Nephron (organoid): ENCODE measurements around the gene MAP3K2.

Experiments used
- H3K27ac Mint-ChIP-seq, 3 experiments: 2 replicates each; pipeline ENCODE4 v1.8.0; 2020; ENCODE audit warnings: mixed read lengths in 3 of 3, mild to moderate bottlenecking in 2 of 3, moderate library complexity in 1 of 3
- H3K27me3 Mint-ChIP-seq: 2 replicates; pipeline ENCODE4 v1.8.0; 2021; ENCODE audit warnings: low read depth, mild to moderate bottlenecking, moderate library complexity, mixed read lengths
- H3K36me3 Mint-ChIP-seq: 2 replicates; pipeline ENCODE4 v1.8.0; 2020; ENCODE audit warnings: low read depth, mixed read lengths
- H3K4me1 Mint-ChIP-seq: 2 replicates; pipeline ENCODE4 v1.8.0; 2020; ENCODE audit warnings: mixed read lengths
- H3K4me3 Mint-ChIP-seq, 3 experiments: 2 replicates each; pipeline ENCODE4 v1.8.0; 2020; ENCODE audit warnings: mild to moderate bottlenecking in 3 of 3, mixed read lengths in 3 of 3, moderate library complexity in 2 of 3
- H3K9me3 Mint-ChIP-seq: 2 replicates; pipeline ENCODE4 v1.8.0; 2020; ENCODE audit warnings: mixed read lengths
- TF ChIP-seq, protein P1 (sequence below), 3 experiments: fragments of 200-600 bp; sonication (generic); IDR thresholded peaks; one replicate each; pipeline ENCODE4 v1.5.0; 2021; ENCODE audit warnings: antibody characterized with exemption in 3 of 3; ENCODE audit not compliant: unreplicated experiment in 3 of 3

Gene MAP3K2

DNA sequence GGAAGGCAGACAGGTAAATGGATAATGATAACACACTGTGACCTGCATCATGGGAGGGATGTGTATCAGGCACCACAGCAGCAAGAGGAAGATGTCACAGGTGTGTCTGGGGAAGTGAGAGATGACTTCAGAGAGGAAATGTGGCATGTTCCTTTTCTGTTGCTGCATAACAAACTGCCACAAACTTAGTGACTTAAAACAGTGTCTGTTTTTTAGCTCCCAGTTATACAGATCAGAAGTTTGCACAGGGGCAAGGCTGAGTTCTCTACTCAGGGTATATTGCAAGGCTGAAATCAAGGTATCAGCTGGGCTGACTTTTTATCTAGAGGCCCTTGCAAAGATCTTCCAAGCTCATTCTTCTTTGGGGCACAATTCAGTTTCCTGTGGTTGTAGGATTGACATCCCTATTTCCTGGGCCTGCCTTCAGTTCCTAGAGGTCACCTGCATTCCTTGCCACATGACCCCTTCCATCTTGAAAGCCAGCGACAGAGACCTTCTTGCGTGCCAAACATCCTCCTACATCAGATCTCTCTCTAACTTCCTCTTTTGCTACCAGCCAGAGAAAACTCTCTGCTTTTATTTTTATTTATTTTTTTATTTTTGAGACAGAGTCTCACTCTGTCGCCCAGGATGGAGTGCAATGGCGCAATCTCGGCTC, 2.1 kb upstream of the MAP3K2 start:
- Mint-ChIP-seq H3K36me3 (peaks cover 11% of the 10 kb centered on the region), H3K27ac (no peak overlapping the region), H3K4me3 (peak overlapping the region in 2 of 3 experiments; percentile 48 to 70), H3K9me3 (peaks cover 5% of the 10 kb centered on the region), H3K27me3 (no peaks in the 10 kb centered on the region), H3K4me1 (peaks cover 41% of the 10 kb centered on the region)
- TF ChIP-seq, protein P1, sequence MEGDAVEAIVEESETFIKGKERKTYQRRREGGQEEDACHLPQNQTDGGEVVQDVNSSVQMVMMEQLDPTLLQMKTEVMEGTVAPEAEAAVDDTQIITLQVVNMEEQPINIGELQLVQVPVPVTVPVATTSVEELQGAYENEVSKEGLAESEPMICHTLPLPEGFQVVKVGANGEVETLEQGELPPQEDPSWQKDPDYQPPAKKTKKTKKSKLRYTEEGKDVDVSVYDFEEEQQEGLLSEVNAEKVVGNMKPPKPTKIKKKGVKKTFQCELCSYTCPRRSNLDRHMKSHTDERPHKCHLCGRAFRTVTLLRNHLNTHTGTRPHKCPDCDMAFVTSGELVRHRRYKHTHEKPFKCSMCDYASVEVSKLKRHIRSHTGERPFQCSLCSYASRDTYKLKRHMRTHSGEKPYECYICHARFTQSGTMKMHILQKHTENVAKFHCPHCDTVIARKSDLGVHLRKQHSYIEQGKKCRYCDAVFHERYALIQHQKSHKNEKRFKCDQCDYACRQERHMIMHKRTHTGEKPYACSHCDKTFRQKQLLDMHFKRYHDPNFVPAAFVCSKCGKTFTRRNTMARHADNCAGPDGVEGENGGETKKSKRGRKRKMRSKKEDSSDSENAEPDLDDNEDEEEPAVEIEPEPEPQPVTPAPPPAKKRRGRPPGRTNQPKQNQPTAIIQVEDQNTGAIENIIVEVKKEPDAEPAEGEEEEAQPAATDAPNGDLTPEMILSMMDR (IDR thresholded peaks at IDR 0.05; ENCODE audit: unreplicated experiment in 3 of 3): no peak

- peak overlapping the region; percentile 73 to 92 (median 91) for H3K27ac Mint-ChIP-seq
- TF ChIP-seq, protein P1 (IDR thresholded peaks at IDR 0.05; ENCODE audit: unreplicated experiment in 3 of 3): no peak
- peak overlapping the region; percentile 82 to 88 (median 83) for H3K4me3 Mint-ChIP-seq
- peaks cover 46% of the 10 kb centered on the region for H3K4me1 Mint-ChIP-seq
- no peaks in the 10 kb centered on the region for H3K27me3 Mint-ChIP-seq
- H3K9me3 Mint-ChIP-seq: no peaks in the 10 kb centered on the region
- peaks cover 3% of the 10 kb centered on the region for H3K36me3 Mint-ChIP-seq
Measured at GRCh38 chr2:127388423-127389164, 819 bp upstream of the MAP3K2 start.

DNA sequence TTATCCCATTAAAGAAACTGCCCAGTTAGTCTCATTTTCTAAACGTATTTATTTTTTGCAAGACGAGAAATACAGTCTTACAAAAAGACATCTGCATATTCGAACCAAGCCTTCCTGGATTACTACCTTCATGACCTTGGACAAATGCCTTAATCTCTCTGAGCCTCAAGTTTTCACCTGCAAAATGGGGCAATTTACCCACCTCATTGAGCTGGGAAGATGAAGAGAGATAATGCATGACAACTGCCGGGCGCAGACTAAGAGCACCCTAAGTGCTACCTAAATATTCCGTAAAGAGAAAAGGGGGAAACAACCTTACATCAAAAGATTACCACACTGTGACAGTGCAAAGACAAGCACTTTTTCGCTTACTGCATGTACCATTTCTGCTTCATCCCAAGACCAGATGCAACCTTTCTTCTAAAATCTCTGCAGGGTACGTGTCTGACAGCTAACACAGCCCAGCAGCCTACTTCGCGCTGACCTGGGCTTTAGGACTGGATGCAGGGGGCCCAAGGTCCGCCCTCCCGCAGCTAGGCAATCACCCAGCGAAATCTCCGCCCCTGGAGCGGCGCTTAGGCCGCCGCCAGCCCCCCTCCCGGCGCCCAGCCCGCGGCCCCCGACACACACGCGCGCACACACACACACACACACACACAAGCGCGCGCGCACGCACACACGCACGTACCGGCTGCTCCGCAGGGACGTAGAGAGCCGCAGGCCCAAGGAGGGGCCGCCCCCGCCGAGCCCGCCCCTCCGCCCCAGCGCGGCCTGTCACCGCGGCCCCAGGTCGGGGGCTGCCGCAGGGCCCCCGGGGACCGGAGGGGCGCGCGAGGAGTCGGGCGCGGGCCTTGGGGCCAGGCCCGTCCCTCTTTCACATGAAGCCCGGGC, 766 bp downstream of the MAP3K2 start:
- Mint-ChIP-seq H3K4me1 (peaks cover 56% of the 10 kb centered on the region), H3K27ac (peak overlapping the region; percentile 69 to 86 (median 83))
- TF ChIP-seq, protein P1 (IDR thresholded peaks at IDR 0.05; ENCODE audit: unreplicated experiment in 3 of 3): no peak

GRCh38 chr2:127386246-127386645, 1.5 kb downstream of the MAP3K2 start:
- H3K4me3 Mint-ChIP-seq: peak overlapping the region; percentile 83 to 95 (median 93)
- H3K4me1 Mint-ChIP-seq: peaks cover 62% of the 10 kb centered on the region
- H3K27me3 Mint-ChIP-seq: no peaks in the 10 kb centered on the region
- H3K9me3 Mint-ChIP-seq: no peaks in the 10 kb centered on the region
- TF ChIP-seq, protein P1 (IDR thresholded peaks at IDR 0.05; ENCODE audit: unreplicated experiment in 3 of 3): no peak
- peak overlapping the region in 2 of 3 experiments; percentile 9 to 69 for H3K27ac Mint-ChIP-seq
- H3K36me3 Mint-ChIP-seq: peaks cover 4% of the 10 kb centered on the region

More for the DNA sequence above, 766 bp downstream of the MAP3K2 start:
- Mint-ChIP-seq H3K9me3 (no peaks in the 10 kb centered on the region), H3K27me3 (no peaks in the 10 kb centered on the region), H3K36me3 (peaks cover 4% of the 10 kb centered on the region), H3K4me3 (peak overlapping the region; percentile 83 to 95 (median 93))

GRCh38 chr2:127384529-127384928, 3.2 kb downstream of the MAP3K2 start:
- TF ChIP-seq, protein P1 (IDR thresholded peaks at IDR 0.05; ENCODE audit: unreplicated experiment in 3 of 3): no peak
- peaks cover 59% of the 10 kb centered on the region for H3K4me1 Mint-ChIP-seq
- H3K9me3 Mint-ChIP-seq: no peaks in the 10 kb centered on the region
- H3K36me3 Mint-ChIP-seq: peaks cover 4% of the 10 kb centered on the region
- H3K27me3 Mint-ChIP-seq: no peaks in the 10 kb centered on the region
- H3K4me3 Mint-ChIP-seq: peak overlapping the region in 2 of 3 experiments; percentile 21 to 73
- peak overlapping the region in 1 of 3 experiments; percentile 20 for H3K27ac Mint-ChIP-seq
